WTC11 (cell line): ENCODE measurements around the gene BMP3. TPM values are rescaled to one million over a fixed set of nuclear protein-coding genes. Genes with fewer than 3 reads are reported as not detected.

Source experiments
- ATAC-seq: fragments of 200-7000 bp; cut with Tn5 transposase; 2 replicates; pipeline ENCODE4 v1.10.0; 2021; ENCODE audit warnings: mild to moderate bottlenecking, moderate library complexity
- CTCF ChIA-PET: fragments of 300-600 bp; sonication (Branson Sonifier 250); formaldehyde crosslinking; loops from one replicate; lab custom pipeline; 2021; ENCODE audit warnings: antibody characterized with exemption; lab: Charles Lee
- POLR2A ChIA-PET: fragments of 350-600 bp; sonication (Branson Sonifier 250); formaldehyde crosslinking; loops from one replicate; lab custom pipeline; 2021; ENCODE audit warnings: antibody characterized with exemption; lab: Charles Lee
- DNase-seq: peaks from one replicate; pipeline ENCODE4 v3.0.0; 2021; ENCODE audit warnings: low spot score
- H3K27ac Mint-ChIP-seq: 2 replicates; pipeline ENCODE4 v1.8.0; 2021; ENCODE audit warnings: mixed read lengths
- H3K27me3 Mint-ChIP-seq: 2 replicates; pipeline ENCODE4 v1.8.0; 2021; ENCODE audit warnings: low read depth, mild to moderate bottlenecking, moderate library complexity, mixed read lengths
- H3K36me3 Mint-ChIP-seq: 2 replicates; pipeline ENCODE4 v1.8.0; 2021; ENCODE audit warnings: mixed read lengths
- H3K4me1 Mint-ChIP-seq: 2 replicates; pipeline ENCODE4 v1.8.0; 2022; ENCODE audit warnings: mixed read lengths
- H3K4me3 Mint-ChIP-seq: 2 replicates; pipeline ENCODE4 v1.8.0; 2021; ENCODE audit warnings: mild to moderate bottlenecking, moderate library complexity, mixed read lengths
- H3K9me3 Mint-ChIP-seq: 2 replicates; pipeline ENCODE4 v1.8.0; 2021; ENCODE audit warnings: mixed read lengths
- AR ChIP-seq: fragments of 250-450 bp; sonication (Bioruptor Pico); IDR thresholded peaks from 2 replicates; pipeline ENCODE4 v1.9.0; 2021; ENCODE audit warnings: mild to moderate bottlenecking
- GABPB1 ChIP-seq: sonication (generic); formaldehyde crosslinking; IDR thresholded peaks from 2 replicates; pipeline ENCODE4 v1.8.1; 2023; ENCODE audit warnings: mild to moderate bottlenecking, missing genetic modification reagents
- GTF2I ChIP-seq: fragments of 250-450 bp; sonication (Bioruptor Pico); conservative IDR thresholded peaks from 2 replicates; pipeline ENCODE4 v1.4.0; 2021; ENCODE audit warnings: mild to moderate bottlenecking
- HMGXB4 ChIP-seq: sonication (generic); formaldehyde crosslinking; IDR thresholded peaks from 2 replicates; pipeline ENCODE4 v1.8.1; 2023; ENCODE audit warnings: mild to moderate bottlenecking, moderate library complexity, missing genetic modification reagents
- NFE2L1 ChIP-seq: sonication (generic); formaldehyde crosslinking; IDR thresholded peaks from 2 replicates; pipeline ENCODE4 v1.8.1; 2023; ENCODE audit warnings: missing genetic modification reagents
- NFYB ChIP-seq: sonication (generic); formaldehyde crosslinking; conservative IDR thresholded peaks from 2 replicates; pipeline ENCODE4 v1.8.0; 2022; ENCODE audit warnings: low read depth, missing genetic modification reagents
- PRRX2 ChIP-seq: fragments of 250-450 bp; sonication (Bioruptor Pico); IDR thresholded peaks from 2 replicates; pipeline ENCODE4 v1.8.0; 2021; ENCODE audit warnings: mild to moderate bottlenecking
- RELA ChIP-seq: sonication (generic); formaldehyde crosslinking; IDR thresholded peaks from 2 replicates; pipeline ENCODE4 v1.8.1; 2022; ENCODE audit warnings: missing genetic modification reagents, mild to moderate bottlenecking, borderline replicate concordance
- SP1 ChIP-seq: sonication (generic); formaldehyde crosslinking; conservative IDR thresholded peaks from 2 replicates; pipeline ENCODE4 v1.8.1; 2022; ENCODE audit warnings: missing genetic modification reagents
- TEAD4 ChIP-seq: sonication (generic); formaldehyde crosslinking; IDR thresholded peaks from 2 replicates; pipeline ENCODE4 v1.8.0; 2022; ENCODE audit warnings: mild to moderate bottlenecking, missing genetic modification reagents
- ZNF219 ChIP-seq: sonication (generic); formaldehyde crosslinking; IDR thresholded peaks from 2 replicates; pipeline ENCODE4 v1.8.0; 2023; ENCODE audit warnings: missing genetic modification reagents, mild to moderate bottlenecking, borderline replicate concordance
- ZNF425 ChIP-seq: fragments of 250-450 bp; sonication (Bioruptor Pico); conservative IDR thresholded peaks from 2 replicates; pipeline ENCODE4 v1.9.0; 2021; ENCODE audit warnings: mild to moderate bottlenecking
- ZNF532 ChIP-seq: fragments of 250-450 bp; sonication (Bioruptor Pico); IDR thresholded peaks from 2 replicates; pipeline ENCODE4 v1.9.0; 2021; ENCODE audit warnings: mild to moderate bottlenecking, borderline replicate concordance
- ZSCAN18 ChIP-seq: fragments of 250-450 bp; sonication (Bioruptor Pico); IDR thresholded peaks from 2 replicates; pipeline ENCODE4 v2.1.2; 2022; ENCODE audit warnings: mild to moderate bottlenecking, moderate library complexity
- total RNA-seq: library from RNA; stranded (reverse); gene quantifications from 3 replicates; pipeline ENCODE4 v1.2.3, GENCODE V29; 2021

BMP3 gene
- total RNA-seq, 1 experiment from 2014 or later: 0.55 TPM

- ChIA-PET CTCF (interaction anchor here (0.6 to 5.9 kb wide), 6 partner anchors 319 to 697 kb away, joined by 3 to 33 read pairs (median 4); partner anchors contain the start of gene CFAP299), POLR2A (no interaction called here)
- H3K9me3 Mint-ChIP-seq: no peaks in the 10 kb centered on the region
- H3K36me3 Mint-ChIP-seq: no peaks in the 10 kb centered on the region
- no peak for TF ChIP-seq GABPB1 (CRISPR knock-in tag)
- no peak for TF ChIP-seq ZNF219
- no peak for TF ChIP-seq HMGXB4 (CRISPR knock-in tag)
- TF ChIP-seq ZNF425 (CRISPR knock-in tag): no peak
- no peak for TF ChIP-seq NFYB (CRISPR knock-in tag)
- no peak for TF ChIP-seq ZSCAN18
- no peak for TF ChIP-seq GTF2I (CRISPR knock-in tag)
- TF ChIP-seq SP1 (CRISPR knock-in tag): no peak
- no peak for TF ChIP-seq ZNF532 (CRISPR knock-in tag)
- TF ChIP-seq RELA: no peak
- TF ChIP-seq PRRX2 (CRISPR knock-in tag): no peak
- TF ChIP-seq AR (CRISPR knock-in tag): no peak
- TF ChIP-seq NFE2L1: no peak
- TF ChIP-seq TEAD4 (CRISPR knock-in tag): no peak
- TF ChIP-seq, all 79 proteins: peak for 0
- H3K27me3 Mint-ChIP-seq: peaks cover 64% of the 10 kb centered on the region
- H3K27ac Mint-ChIP-seq: no peak overlapping the region
- DNase-seq (no peak), ATAC-seq (no peak)
- H3K4me3 Mint-ChIP-seq: peak overlapping the region; percentile 97
- H3K4me1 Mint-ChIP-seq: peaks cover 35% of the 10 kb centered on the region
Measured at GRCh38 chr4:81032771-81033684, 2.5 kb downstream of the BMP3 start.
